ENCODE data around the gene PAFAH1B1.

GRCh38 chr17:2731807-2732206 lies 138.4 kb downstream of the PAFAH1B1 start:
- TF ChIP-seq CTCF (optimal IDR thresholded peaks at IDR 0.05 in 1 of 3, IDR thresholded peaks at IDR 0.05 in 1 of 3, conservative IDR thresholded peaks at IDR 0.05 in 1 of 3; ENCODE audit: extremely low read depth in 1 of 3, insufficient read depth in 2 of 3, low read length in 3 of 3) (no peak), EZH2 (IDR thresholded peaks at IDR 0.05; ENCODE audit: low read length) (no peak)
